Heart left ventricle (tissue), 16 donors: ENCODE measurements around the gene UBD. TPM values are rescaled to one million over a fixed set of nuclear protein-coding genes. Genes with fewer than 3 reads are reported as not detected.

Source experiments
- ATAC-seq, 4 donors: fragments of 200-7000 bp; cut with Tn5 transposase; one replicate each; pipeline ENCODE4 v1.9.1; 2020 to 2022; ENCODE audit warnings: moderate library complexity in 4 of 4, mild to moderate bottlenecking in 3 of 4, moderate number of reproducible peaks in 1 of 4
- DNase-seq, 5 donors: peaks; one replicate each; pipeline ENCODE4 v3.0.0-alpha.2; 2020
- H3K27ac ChIP-seq, 12 donors: fragments of 200-600 bp; sonication (generic) in 4 of 12; one replicate each; pipeline versions ENCODE4 v1.5.0 to v1.8.0; 2016 to 2022; ENCODE audit warnings: mild to moderate bottlenecking in 2 of 12
- H3K27me3 ChIP-seq, 9 donors: fragments of 200-600 bp; sonication (generic) in 2 of 9; one replicate each; pipeline versions ENCODE4 v1.5.1 to v1.8.0; 2016 to 2022; ENCODE audit warnings: mild to moderate bottlenecking in 3 of 9
- H3K36me3 ChIP-seq, 9 donors: fragments of 200-600 bp; sonication (generic) in 2 of 9; one replicate each; pipeline versions ENCODE4 v1.5.0 to v1.8.0; 2018 to 2022; ENCODE audit warnings: mild to moderate bottlenecking in 2 of 9
- H3K4me1 ChIP-seq, 12 donors: fragments of 200-600 bp; sonication (generic) in 4 of 12; one replicate each; pipeline versions ENCODE4 v1.5.0 to v1.8.0; 2016 to 2022; ENCODE audit warnings: mild to moderate bottlenecking in 3 of 12
- H3K4me3 ChIP-seq, 12 donors: fragments of 200-600 bp; sonication (generic) in 4 of 12; one replicate each; pipeline versions ENCODE4 v1.5.0 to v1.8.0; 2017 to 2022; ENCODE audit warnings: mild to moderate bottlenecking in 9 of 12, moderate library complexity in 4 of 12
- H3K9me3 ChIP-seq, 12 donors: fragments of 200-600 bp; sonication (generic) in 4 of 12; one replicate each; pipeline versions ENCODE4 v1.5.0 to v1.8.0; 2016 to 2022; ENCODE audit warnings: mild to moderate bottlenecking in 1 of 12
- POLR2A ChIP-seq, 2 donors: fragments of 450-650 bp; IDR thresholded peaks; one replicate each; pipeline ENCODE4 v1.6.1; 2017; ENCODE audit warnings: antibody characterized with exemption in 2 of 2, mild to moderate bottlenecking in 2 of 2, moderate library complexity in 2 of 2
- WGBS, 4 donors: extraction: QIAGEN DNeasy Blood & Tissue Kit in 2 of 4; methylation state at CpG; one replicate each; pipeline versions ENCODE4 v1.1.5 to v1.1.7; 2013 to 2018; 5-methylcytosine and 5-hydroxymethylcytosine counted together
- intact Hi-C, 10 donors: fragments of 100-400 bp; cut with DNase I; formaldehyde crosslinking; loops; one replicate each; pipeline versions ENCODE4 v1.11.1 to v1.14.2; 2022
- polyA plus RNA-seq, 2 donors: library from polyadenylated mRNA; stranded (reverse); fragments of 200-250 nt; gene quantifications; one replicate each; pipeline ENCODE4 v1.2.3, GENCODE V29; 2013
- total RNA-seq, 9 donors: library from RNA; depleted of rRNA in 2 of 9; stranded (reverse); fragments of >200 nt in 2 of 9; fragmentation: NEBNext Ultra II Directional in 3 of 9; extraction: Animal tissue kit (Norgen Biotek cat#: 25700) in 3 of 9; gene quantifications; one replicate each; pipeline versions ENCODE4 v1.1.0 to v1.2.4, GENCODE V29; 2016 to 2023
- TF ChIP-seq, protein P1 (sequence below), 12 donors: fragments of 200-600 bp; sonication (generic) in 4 of 12; IDR thresholded peaks; one replicate each; pipeline versions ENCODE4 v1.5.0 to v1.8.0; 2018 to 2022; ENCODE audit warnings: antibody characterized with exemption in 12 of 12, mild to moderate bottlenecking in 5 of 12
- donor health status: ischemic (EF 13 %, LVEDD 7.1; RV severe dilation, severe dysfunction).
- donor health status: healthy with polysubstance abuse.
- donor health status: DM: no; HTN: yes; CAD: no.
- donor health status: DM: no; HTN: no; CAD: no.
- donor health status: ischemic (EF 25% LVEDD 6.9; RV normal size, moderate dysfunction).
- donor health status: ischemic (EF 25% LVEDD 5.7; RV mildly dilated, moderate dysfunction).
- donor health status: healthy.
- donor health status: DM: yes; HTN: yes; CAD: no.
- donor health status: ischemic (EF 35%, LVEDD 5.7; RV mildly dilated, moderate dysfunction).
- donor health status: nonischemic (EF 11% LVEDD 7.7; RV severe dilation, severe dysfunction).
- donor health status: DM: yes; HTN: yes; CAD: no.
- donor health status: PGD.
- donor health status: ischemic (EF 29% LVEDD 5.4; RV normal size, mild dysfunction).
- donor health status: nonischemic (EF 23%, LVEDD 6.1; RV moderate dilation, normal function).

Gene UBD
- total and polyA plus RNA-seq, 11 donors = 0.21 to 61.7 (median 5.9) TPM; not detected in 7

DNA sequence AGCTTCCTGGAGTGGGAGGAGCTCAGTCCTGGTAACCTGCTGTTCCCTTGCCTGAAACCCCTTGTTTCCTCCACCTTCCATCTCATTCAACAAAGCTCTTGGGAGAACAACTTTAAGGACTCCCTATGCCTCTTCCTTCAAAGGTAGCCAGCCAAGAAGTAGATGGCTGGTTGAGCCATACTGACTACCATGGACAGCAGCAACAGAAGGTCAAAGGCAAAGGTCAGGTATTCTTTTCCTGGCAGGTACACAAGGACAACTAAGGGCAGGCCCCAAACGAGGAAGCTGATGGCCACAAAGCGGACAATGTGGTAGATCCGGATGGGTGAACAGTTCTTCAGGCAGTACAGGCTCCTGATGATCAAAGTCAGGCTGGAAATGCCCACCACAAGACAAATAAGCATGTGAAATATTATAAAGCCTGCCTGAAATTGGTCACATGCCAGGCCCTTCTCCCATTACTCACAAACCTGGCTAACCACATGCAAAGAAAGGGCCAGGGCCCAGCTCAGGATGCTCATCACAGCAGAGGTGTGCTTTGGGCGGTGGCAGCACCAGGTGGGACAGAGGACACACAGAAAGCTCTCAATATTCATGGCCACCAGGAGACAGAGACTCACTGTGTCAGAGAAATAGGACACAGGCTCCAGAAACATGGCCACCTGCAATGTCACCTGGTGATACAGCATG, 21.7 kb downstream of the UBD start:
- ATAC-seq (no peak), DNase-seq (no peak)
- no peaks in the 10 kb centered on the region for H3K9me3 ChIP-seq
- H3K36me3 ChIP-seq = no peaks in the 10 kb centered on the region
- WGBS, 4 donors = 69 to 83% (median 74%) methylated on average over 4 of the region's 4 CpGs
- H3K27ac ChIP-seq = no peak overlapping the region
- H3K4me1 ChIP-seq = no peaks in the 10 kb centered on the region
- H3K4me3 ChIP-seq = no peak overlapping the region
- peaks cover 0 to 10% (median 0%) of the 10 kb centered on the region in 9 donors for H3K27me3 ChIP-seq
- intact Hi-C loops = no loop called here
- TF ChIP-seq POLR2A (IDR thresholded peaks at IDR 0.05) = no peak
- TF ChIP-seq, protein P1, sequence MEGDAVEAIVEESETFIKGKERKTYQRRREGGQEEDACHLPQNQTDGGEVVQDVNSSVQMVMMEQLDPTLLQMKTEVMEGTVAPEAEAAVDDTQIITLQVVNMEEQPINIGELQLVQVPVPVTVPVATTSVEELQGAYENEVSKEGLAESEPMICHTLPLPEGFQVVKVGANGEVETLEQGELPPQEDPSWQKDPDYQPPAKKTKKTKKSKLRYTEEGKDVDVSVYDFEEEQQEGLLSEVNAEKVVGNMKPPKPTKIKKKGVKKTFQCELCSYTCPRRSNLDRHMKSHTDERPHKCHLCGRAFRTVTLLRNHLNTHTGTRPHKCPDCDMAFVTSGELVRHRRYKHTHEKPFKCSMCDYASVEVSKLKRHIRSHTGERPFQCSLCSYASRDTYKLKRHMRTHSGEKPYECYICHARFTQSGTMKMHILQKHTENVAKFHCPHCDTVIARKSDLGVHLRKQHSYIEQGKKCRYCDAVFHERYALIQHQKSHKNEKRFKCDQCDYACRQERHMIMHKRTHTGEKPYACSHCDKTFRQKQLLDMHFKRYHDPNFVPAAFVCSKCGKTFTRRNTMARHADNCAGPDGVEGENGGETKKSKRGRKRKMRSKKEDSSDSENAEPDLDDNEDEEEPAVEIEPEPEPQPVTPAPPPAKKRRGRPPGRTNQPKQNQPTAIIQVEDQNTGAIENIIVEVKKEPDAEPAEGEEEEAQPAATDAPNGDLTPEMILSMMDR (IDR thresholded peaks at IDR 0.05) = no peak

DNA sequence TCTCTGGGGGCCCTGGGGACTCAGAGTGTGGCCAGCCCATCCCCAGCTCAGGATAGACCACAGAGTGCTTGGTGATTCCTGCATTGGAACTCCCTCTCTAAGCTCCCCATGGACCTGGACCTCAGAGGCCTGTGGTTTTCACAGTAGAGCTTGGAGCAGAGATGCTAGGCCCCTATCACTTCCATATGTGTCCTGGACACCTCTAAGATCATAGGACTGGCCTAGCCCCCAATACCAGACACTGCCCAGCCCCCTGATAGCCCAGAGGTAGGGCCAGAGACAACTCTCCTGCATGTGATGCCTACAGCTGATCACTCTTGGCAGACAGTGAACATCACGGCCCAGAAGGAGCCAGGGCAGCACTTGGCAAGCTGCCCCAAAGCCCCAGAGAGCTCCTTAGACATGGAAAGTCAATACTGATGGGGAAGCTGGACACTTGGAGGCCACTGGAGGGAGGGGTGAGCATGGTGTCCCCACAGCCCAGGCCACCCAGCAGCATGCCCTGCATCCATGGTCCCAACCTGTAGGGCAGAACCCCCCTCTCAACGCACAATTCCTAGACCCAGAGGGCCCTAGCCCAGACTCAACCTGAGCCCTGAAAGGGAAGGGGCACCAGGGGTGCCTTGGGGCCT, 27.1 kb downstream of the UBD start:
- H3K27ac ChIP-seq = no peak overlapping the region
- peaks cover 0 to 3% (median 0%) of the 10 kb centered on the region in 9 donors for H3K27me3 ChIP-seq
- WGBS, 4 donors = 45 to 73% (median 67%) methylated on average over 2 of the region's 2 CpGs
- no peak overlapping the region for H3K4me3 ChIP-seq
- intact Hi-C loops = no loop called here
- TF ChIP-seq POLR2A (IDR thresholded peaks at IDR 0.05) = no peak
- TF ChIP-seq, protein P1 (IDR thresholded peaks at IDR 0.05) = no peak
- ATAC-seq = no peak
- H3K9me3 ChIP-seq = no peaks in the 10 kb centered on the region
- H3K4me1 ChIP-seq = no peaks in the 10 kb centered on the region
- H3K36me3 ChIP-seq = no peaks in the 10 kb centered on the region
- DNase-seq = no peak

DNA sequence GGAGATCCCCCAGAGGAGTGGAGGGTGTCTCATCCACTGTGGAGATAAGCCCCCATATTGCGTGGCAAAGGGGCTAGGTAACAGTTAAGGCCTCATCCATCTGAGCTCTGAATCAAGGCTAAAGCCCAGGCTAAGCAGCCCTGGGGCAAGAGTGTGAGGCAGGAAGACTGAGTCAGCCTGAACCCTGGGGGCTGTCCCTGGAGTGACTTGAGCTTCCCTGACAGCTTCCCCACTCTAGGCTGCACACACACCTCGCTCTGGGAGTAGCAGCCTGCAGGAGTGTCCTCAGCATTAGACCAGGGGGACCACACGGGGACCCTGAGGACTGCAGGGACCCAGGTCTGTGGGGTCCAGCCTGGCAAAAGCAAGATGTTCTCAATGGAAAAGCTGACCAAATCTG, 27.9 kb downstream of the UBD start:
- Histone ChIP-seq H3K36me3 (no peaks in the 10 kb centered on the region), H3K27ac (no peak overlapping the region), H3K27me3 (peaks cover 0 to 3% (median 0%) of the 10 kb centered on the region in 9 donors), H3K4me3 (no peak overlapping the region), H3K9me3 (no peaks in the 10 kb centered on the region), H3K4me1 (no peaks in the 10 kb centered on the region)
- intact Hi-C loops = no loop called here
- ATAC-seq (no peak), DNase-seq (no peak)
- TF ChIP-seq POLR2A (IDR thresholded peaks at IDR 0.05) = no peak
- TF ChIP-seq, protein P1 (IDR thresholded peaks at IDR 0.05) = no peak
- WGBS, 4 donors = 55 to 90% (median 58%) methylated on average over 3 of the region's 3 CpGs

DNA sequence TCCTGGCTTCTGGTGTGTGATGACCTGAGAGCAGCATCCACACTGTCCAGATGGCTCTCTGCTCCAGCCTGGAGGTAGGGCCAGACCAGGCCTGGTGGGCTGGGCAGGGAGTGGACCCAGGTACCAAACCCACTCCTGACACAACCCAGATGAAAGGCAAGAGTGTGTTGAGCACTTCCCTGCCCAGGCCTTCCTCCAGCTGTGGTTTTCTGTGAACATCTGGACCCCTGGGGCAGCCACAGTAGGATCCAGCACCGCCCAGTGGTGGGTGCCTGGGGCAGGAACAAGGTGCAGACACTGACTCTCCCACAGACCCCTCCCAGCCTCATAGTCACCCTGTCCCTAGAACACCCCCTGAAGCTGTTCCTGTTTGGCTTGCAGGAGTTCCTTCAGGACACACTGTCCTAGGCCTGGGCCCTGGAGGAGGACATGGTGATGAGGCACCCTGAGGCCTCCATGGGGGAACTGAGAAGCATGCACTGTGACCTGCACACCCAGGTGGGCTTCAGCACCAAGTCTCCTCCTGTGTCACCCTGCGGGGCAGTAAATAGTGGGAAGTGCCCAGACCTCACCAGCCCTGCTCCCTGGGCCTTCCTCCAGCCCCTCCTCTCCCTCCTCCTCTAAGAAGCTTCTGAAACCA, 28.7 kb downstream of the UBD start:
- no peak for DNase-seq
- intact Hi-C loops = no loop called here
- ATAC-seq = no peak
- H3K27me3 ChIP-seq = peaks cover 0 to 4% (median 0%) of the 10 kb centered on the region in 9 donors
- H3K9me3 ChIP-seq = no peaks in the 10 kb centered on the region
- 50 to 91% (median 87%) methylated on average over 1 to 2 of the region's 2 CpGs for WGBS, 4 donors
- no peaks in the 10 kb centered on the region for H3K36me3 ChIP-seq
- H3K4me3 ChIP-seq = no peak overlapping the region
- H3K27ac ChIP-seq = no peak overlapping the region
- H3K4me1 ChIP-seq = no peaks in the 10 kb centered on the region
- no peak for TF ChIP-seq POLR2A (IDR thresholded peaks at IDR 0.05)
- TF ChIP-seq, protein P1 (IDR thresholded peaks at IDR 0.05) = no peak
